Neural cell (in vitro differentiated cells): ENCODE results near the gene CPEB3.

Source experiments
- EZH2 ChIP-seq: fragments of 200-600, 300-800 bp; shearing (Covaris generic), sonication (generic); IDR thresholded peaks from 2 replicates; pipeline ENCODE4 v1.6.1; 2014; ENCODE audit warnings: antibody characterized with exemption, low read length, borderline replicate concordance, mild to moderate bottlenecking; ENCODE audit not compliant: insufficient read depth, poor library complexity, severe bottlenecking
- MXI1 ChIP-seq: fragments of 450-650 bp; conservative IDR thresholded peaks from 2 replicates; pipeline ENCODE4 v1.6.1; 2014; ENCODE audit warnings: antibody characterized with exemption, mild to moderate bottlenecking; ENCODE audit not compliant: poor library complexity, severe bottlenecking
- POLR2AphosphoS5 ChIP-seq: IDR thresholded peaks from 2 replicates; pipeline ENCODE4 v1.6.1; 2012
- TAF1 ChIP-seq: IDR thresholded peaks from 2 replicates; pipeline ENCODE4 v1.6.1; 2012; ENCODE audit warnings: low read depth
- TF ChIP-seq, protein P1 (sequence below): fragments of 450-650 bp; IDR thresholded peaks from 2 replicates; pipeline ENCODE4 v1.5.1; 2014; ENCODE audit warnings: antibody characterized with exemption, mild to moderate bottlenecking, moderate library complexity; ENCODE audit not compliant: poor library complexity, severe bottlenecking
- TF ChIP-seq, protein P2 (sequence below): IDR thresholded peaks from 2 replicates; pipeline ENCODE4 v1.6.1; 2012; ENCODE audit warnings: borderline replicate concordance

DNA sequence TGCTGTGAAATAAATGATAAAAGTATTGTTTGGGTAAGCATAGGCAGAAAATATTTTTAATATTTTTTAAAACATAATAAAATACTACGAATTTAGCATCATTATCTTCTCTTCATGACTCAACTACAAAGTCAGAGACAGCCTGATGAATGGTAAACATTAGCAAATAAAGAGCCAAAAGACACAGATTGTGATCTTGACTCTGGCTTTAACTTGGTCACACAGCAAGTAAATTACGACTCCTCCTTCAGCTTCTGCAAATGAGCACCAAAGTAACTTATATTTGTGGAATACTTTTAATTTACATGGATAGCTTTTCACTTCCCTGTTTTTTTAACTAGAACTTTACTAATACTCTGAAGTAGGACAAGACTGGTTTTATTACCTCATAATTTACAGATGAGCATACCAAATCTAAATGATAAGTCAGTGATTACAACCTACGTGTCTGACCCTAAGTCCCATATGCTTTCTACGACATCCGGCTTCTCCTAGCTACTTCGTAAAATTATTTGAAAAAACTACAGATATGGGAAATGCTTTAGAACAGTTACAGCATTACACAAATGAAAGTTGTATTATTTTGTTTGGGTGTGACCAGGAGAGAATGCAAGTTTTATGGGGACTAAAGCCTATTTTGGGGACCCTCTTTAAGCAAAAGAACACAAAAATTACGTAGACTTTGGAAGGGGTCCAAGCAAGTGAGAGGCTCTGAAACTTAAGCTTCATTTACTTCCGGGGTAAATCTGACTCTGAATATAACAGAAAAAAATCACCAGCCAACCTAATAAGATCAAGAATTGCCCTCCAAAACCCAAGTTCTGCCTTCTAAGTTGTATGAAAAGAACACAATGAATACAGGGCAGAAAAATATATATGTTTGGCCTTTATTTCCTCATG is 133.8 kb downstream of the CPEB3 start:
- TF ChIP-seq EZH2 = no peak
- TF ChIP-seq, protein P1, sequence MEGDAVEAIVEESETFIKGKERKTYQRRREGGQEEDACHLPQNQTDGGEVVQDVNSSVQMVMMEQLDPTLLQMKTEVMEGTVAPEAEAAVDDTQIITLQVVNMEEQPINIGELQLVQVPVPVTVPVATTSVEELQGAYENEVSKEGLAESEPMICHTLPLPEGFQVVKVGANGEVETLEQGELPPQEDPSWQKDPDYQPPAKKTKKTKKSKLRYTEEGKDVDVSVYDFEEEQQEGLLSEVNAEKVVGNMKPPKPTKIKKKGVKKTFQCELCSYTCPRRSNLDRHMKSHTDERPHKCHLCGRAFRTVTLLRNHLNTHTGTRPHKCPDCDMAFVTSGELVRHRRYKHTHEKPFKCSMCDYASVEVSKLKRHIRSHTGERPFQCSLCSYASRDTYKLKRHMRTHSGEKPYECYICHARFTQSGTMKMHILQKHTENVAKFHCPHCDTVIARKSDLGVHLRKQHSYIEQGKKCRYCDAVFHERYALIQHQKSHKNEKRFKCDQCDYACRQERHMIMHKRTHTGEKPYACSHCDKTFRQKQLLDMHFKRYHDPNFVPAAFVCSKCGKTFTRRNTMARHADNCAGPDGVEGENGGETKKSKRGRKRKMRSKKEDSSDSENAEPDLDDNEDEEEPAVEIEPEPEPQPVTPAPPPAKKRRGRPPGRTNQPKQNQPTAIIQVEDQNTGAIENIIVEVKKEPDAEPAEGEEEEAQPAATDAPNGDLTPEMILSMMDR = no peak
- TF ChIP-seq, protein P2, sequence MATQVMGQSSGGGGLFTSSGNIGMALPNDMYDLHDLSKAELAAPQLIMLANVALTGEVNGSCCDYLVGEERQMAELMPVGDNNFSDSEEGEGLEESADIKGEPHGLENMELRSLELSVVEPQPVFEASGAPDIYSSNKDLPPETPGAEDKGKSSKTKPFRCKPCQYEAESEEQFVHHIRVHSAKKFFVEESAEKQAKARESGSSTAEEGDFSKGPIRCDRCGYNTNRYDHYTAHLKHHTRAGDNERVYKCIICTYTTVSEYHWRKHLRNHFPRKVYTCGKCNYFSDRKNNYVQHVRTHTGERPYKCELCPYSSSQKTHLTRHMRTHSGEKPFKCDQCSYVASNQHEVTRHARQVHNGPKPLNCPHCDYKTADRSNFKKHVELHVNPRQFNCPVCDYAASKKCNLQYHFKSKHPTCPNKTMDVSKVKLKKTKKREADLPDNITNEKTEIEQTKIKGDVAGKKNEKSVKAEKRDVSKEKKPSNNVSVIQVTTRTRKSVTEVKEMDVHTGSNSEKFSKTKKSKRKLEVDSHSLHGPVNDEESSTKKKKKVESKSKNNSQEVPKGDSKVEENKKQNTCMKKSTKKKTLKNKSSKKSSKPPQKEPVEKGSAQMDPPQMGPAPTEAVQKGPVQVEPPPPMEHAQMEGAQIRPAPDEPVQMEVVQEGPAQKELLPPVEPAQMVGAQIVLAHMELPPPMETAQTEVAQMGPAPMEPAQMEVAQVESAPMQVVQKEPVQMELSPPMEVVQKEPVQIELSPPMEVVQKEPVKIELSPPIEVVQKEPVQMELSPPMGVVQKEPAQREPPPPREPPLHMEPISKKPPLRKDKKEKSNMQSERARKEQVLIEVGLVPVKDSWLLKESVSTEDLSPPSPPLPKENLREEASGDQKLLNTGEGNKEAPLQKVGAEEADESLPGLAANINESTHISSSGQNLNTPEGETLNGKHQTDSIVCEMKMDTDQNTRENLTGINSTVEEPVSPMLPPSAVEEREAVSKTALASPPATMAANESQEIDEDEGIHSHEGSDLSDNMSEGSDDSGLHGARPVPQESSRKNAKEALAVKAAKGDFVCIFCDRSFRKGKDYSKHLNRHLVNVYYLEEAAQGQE = no peak
- TF ChIP-seq POLR2AphosphoS5 = no peak
- TF ChIP-seq TAF1 = no peak
- TF ChIP-seq MXI1 = no peak
